HepG2 (cell line): ENCODE results near the gene YAP1. TPM values are rescaled to one million over a fixed set of nuclear protein-coding genes. Genes with fewer than 3 reads are reported as not detected.

ENCODE experiments used
- AHR ChIP-seq: IDR thresholded peaks from 2 replicates; pipeline ENCODE4 v1.6.1; 2018; ENCODE audit warnings: missing genetic modification reagents, missing compliant biosample characterization
- BCL6 ChIP-seq: IDR thresholded peaks from 2 replicates; pipeline ENCODE4 v1.6.1; 2016; ENCODE audit warnings: missing genetic modification reagents, missing compliant biosample characterization
- CREB1 ChIP-seq, 2 experiments: fragments of 450-650 bp in 1 of 2; IDR thresholded peaks; 2 replicates each; pipeline ENCODE4 v1.6.1; 2016 to 2017; ENCODE audit warnings: control low read depth in 1 of 2, mild to moderate bottlenecking in 1 of 2, missing compliant biosample characterization in 1 of 2, missing genetic modification characterization in 1 of 2
- EP300 ChIP-seq, 3 experiments: sonication (generic) in 1 of 3; formaldehyde crosslinking in 1 of 3; IDR thresholded peaks; 2 replicates each; pipeline versions ENCODE4 v1.5.1 to v1.6.1; 2011 to 2020; ENCODE audit warnings: low read depth in 2 of 3, low read length in 2 of 3, borderline replicate concordance in 1 of 3, improper control_type of control experiment in 1 of 3, mild to moderate bottlenecking in 1 of 3, missing genetic modification reagents in 1 of 3, moderate library complexity in 1 of 3
- FIP1L1 ChIP-seq: fragments of 200-400 bp; formaldehyde crosslinking; IDR thresholded peaks from 2 replicates; pipeline ENCODE4 v1.6.1; 2018; ENCODE audit warnings: low read depth, mild to moderate bottlenecking, low read length, moderate library complexity, borderline replicate concordance; ENCODE audit not compliant: insufficient read depth
- JARID2 ChIP-seq: sonication (generic); formaldehyde crosslinking; IDR thresholded peaks from 2 replicates; pipeline ENCODE4 v1.8.1; 2023; ENCODE audit warnings: missing genetic modification reagents, inconsistent platforms; ENCODE audit not compliant: insufficient replicate concordance
- JDP2 ChIP-seq: sonication (generic); formaldehyde crosslinking; IDR thresholded peaks from 2 replicates; pipeline ENCODE4 v1.8.1; 2022; ENCODE audit warnings: missing genetic modification reagents, borderline replicate concordance
- KLF11 ChIP-seq: IDR thresholded peaks from 2 replicates; pipeline ENCODE4 v1.6.1; 2016; ENCODE audit warnings: missing compliant biosample characterization
- MBD4 ChIP-seq: IDR thresholded peaks from 2 replicates; pipeline ENCODE4 v1.6.1; 2012; ENCODE audit warnings: low read length, inconsistent platforms, borderline replicate concordance
- RAD51 ChIP-seq: fragments of 450-650 bp; IDR thresholded peaks from 2 replicates; pipeline ENCODE4 v1.6.1; 2016; ENCODE audit warnings: borderline replicate concordance
- RBFOX2 ChIP-seq: fragments of 200-400 bp; formaldehyde crosslinking; IDR thresholded peaks from 2 replicates; pipeline ENCODE4 v1.6.1; 2017; ENCODE audit warnings: low read depth, mild to moderate bottlenecking, low read length
- RBM22 ChIP-seq: fragments of 200-400 bp; formaldehyde crosslinking; optimal IDR thresholded peaks from 2 replicates; pipeline ENCODE3; 2017; ENCODE audit warnings: mild to moderate bottlenecking, low read length, moderate library complexity
- RXRB ChIP-seq: IDR thresholded peaks from 2 replicates; pipeline ENCODE4 v1.6.1; 2016; ENCODE audit warnings: borderline replicate concordance, missing genetic modification reagents, missing compliant biosample characterization
- ZFP1 ChIP-seq: IDR thresholded peaks from 2 replicates; pipeline ENCODE4 v1.6.1; 2016
- ZNF180 ChIP-seq: sonication (generic); formaldehyde crosslinking; IDR thresholded peaks from 2 replicates; pipeline ENCODE4 v1.4.0; 2020; ENCODE audit warnings: low read depth, missing genetic modification reagents, borderline replicate concordance
- ZNF230 ChIP-seq: sonication (generic); formaldehyde crosslinking; IDR thresholded peaks from 2 replicates; pipeline ENCODE4 v1.4.0; 2020; ENCODE audit warnings: mild to moderate bottlenecking, missing genetic modification reagents
- ZNF274 ChIP-seq: sonication (generic); formaldehyde crosslinking; IDR thresholded peaks from 2 replicates; pipeline ENCODE4 v1.5.1; 2020; ENCODE audit warnings: mild to moderate bottlenecking, missing genetic modification reagents
- ZNF382 ChIP-seq: sonication (generic); formaldehyde crosslinking; IDR thresholded peaks from 2 replicates; pipeline ENCODE4 v1.5.0; 2020; ENCODE audit warnings: missing genetic modification reagents, mild to moderate bottlenecking, borderline replicate concordance
- ZNF546 ChIP-seq: sonication (generic); formaldehyde crosslinking; conservative IDR thresholded peaks from 2 replicates; pipeline ENCODE4 v1.8.1; 2023; ENCODE audit warnings: mild to moderate bottlenecking, missing genetic modification reagents
- ZNF567 ChIP-seq: sonication (generic); formaldehyde crosslinking; IDR thresholded peaks from 2 replicates; pipeline ENCODE4 v1.8.1; 2023; ENCODE audit warnings: mild to moderate bottlenecking, missing genetic modification reagents, borderline replicate concordance
- ZNF644 ChIP-seq: IDR thresholded peaks from 2 replicates; pipeline ENCODE4 v1.6.1; 2016; ENCODE audit warnings: low read depth
- ZNF891 ChIP-seq: sonication (generic); formaldehyde crosslinking; IDR thresholded peaks from 2 replicates; pipeline ENCODE4 v1.5.0; 2020; ENCODE audit warnings: mild to moderate bottlenecking, missing genetic modification reagents
- polyA plus RNA-seq, 8 experiments: library from polyadenylated mRNA; depleted of rRNA in 3 of 8; stranded (reverse) in 7 of 8; unstranded in 1 of 8; fragments of >200 nt; fragmentation: Illumina TruSeq in 4 of 8; extraction: Trizol in 4 of 8; gene quantifications; 2 replicates each; pipeline versions ENCODE4 v1.2.1 to v1.2.3, GENCODE V29; 2011 to 2016; ENCODE audit warnings: low read depth in 4 of 8, missing spikeins in 1 of 8, mixed read lengths in 1 of 8; ENCODE audit not compliant: insufficient read depth in 1 of 8
- total RNA-seq, 5 experiments: library from RNA; depleted of rRNA; stranded (reverse); fragments of >200 nt; fragmentation: Illumina TruSeq; extraction: Trizol; gene quantifications; 2 replicates each; pipeline ENCODE4 v1.2.3, GENCODE V29; 2016; ENCODE audit warnings: low read depth in 1 of 5
- TF ChIP-seq, protein P1 (sequence below): sonication (generic); formaldehyde crosslinking; IDR thresholded peaks from 2 replicates; pipeline ENCODE4 v1.5.0; 2020; ENCODE audit warnings: missing genetic modification reagents
- TF ChIP-seq, protein P2 (sequence below): sonication (generic); formaldehyde crosslinking; IDR thresholded peaks from 2 replicates; pipeline ENCODE4 v1.4.0; 2020; ENCODE audit warnings: mild to moderate bottlenecking, missing genetic modification reagents
- TF ChIP-seq, protein P3 (sequence below): sonication (generic); formaldehyde crosslinking; IDR thresholded peaks from 2 replicates; pipeline ENCODE4 v1.4.0; 2020; ENCODE audit warnings: missing genetic modification reagents

YAP1 gene
- total and polyA plus RNA-seq, 2 of the 13 experiments (the other 11 are each of a cell fraction or from before 2014, with no cell fraction given): 59.5 to 91.0 TPM

DNA sequence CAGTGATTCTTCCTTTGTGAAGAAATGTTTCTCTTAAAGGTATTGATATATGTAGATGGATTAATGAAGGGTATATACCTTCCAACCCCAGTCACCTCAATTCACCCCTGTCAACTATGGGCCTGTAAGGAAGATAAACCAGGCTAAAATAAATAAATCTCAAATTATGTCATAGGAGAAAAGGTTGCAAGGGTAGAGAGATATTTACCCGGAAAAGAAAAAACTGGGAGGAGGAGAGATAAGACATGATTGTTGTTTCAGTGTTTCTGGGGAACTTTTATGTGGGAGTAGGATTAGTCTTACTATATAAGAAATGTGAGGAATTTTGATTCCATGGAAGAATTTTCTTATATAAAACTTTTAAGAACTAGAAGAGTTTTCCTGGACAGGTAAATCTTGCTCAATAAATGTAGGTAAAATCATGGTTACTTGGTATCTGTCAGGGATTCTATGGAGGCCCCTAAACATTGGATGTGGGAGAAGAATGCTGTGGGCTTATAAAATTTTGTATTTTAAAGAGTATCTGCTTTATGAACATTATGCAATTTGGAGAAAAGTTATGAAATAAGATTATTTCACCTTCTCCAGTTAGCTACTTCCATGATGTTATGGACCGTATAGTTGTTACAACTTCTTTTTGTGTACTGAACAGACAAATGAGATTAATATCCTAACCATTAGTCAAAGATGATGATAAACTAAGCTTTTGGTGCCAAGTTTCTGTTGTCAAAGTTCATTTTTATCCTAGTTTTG, 6.4 kb downstream of the YAP1 start (continued):
- TF ChIP-seq RBM22 (no peak), ZNF891 (CRISPR knock-in tag) (no peak), ZNF546 (CRISPR knock-in tag) (no peak), BCL6 (peak; percentile 45; the same call in 1 of the 2 replicates), ZNF230 (CRISPR knock-in tag) (no peak), ZNF382 (CRISPR knock-in tag) (no peak), MBD4 (no peak), RBFOX2 (peak; percentile 45; the same call in 1 of the 2 replicates), RXRB (CRISPR knock-in tag) (peak; percentile 87), KLF11 (CRISPR knock-in tag) (no peak), AHR (CRISPR knock-in tag) (no peak), ZNF567 (CRISPR knock-in tag) (no peak), RAD51 (no peak), ZNF274 (CRISPR knock-in tag) (no peak), ZFP1 (CRISPR knock-in tag) (no peak), JDP2 (no peak), ZNF180 (CRISPR knock-in tag) (no peak), JARID2 (CRISPR knock-in tag) (no peak), EP300 (IDR thresholded peaks at IDR 0.05; ENCODE audit: low read depth in 2 of 2, low read length in 2 of 2) (peak in 1 of 2 experiments; percentile 64; a peak in 2 of 4 replicates), EP300 (CRISPR knock-in tag; IDR thresholded peaks at IDR 0.05; ENCODE audit: borderline replicate concordance) (no peak), CREB1 (IDR thresholded peaks at IDR 0.05) (no peak), CREB1 (CRISPR knock-in tag; IDR thresholded peaks at IDR 0.05) (no peak), FIP1L1 (no peak), ZNF644 (CRISPR knock-in tag) (no peak)
- TF ChIP-seq, protein P1, sequence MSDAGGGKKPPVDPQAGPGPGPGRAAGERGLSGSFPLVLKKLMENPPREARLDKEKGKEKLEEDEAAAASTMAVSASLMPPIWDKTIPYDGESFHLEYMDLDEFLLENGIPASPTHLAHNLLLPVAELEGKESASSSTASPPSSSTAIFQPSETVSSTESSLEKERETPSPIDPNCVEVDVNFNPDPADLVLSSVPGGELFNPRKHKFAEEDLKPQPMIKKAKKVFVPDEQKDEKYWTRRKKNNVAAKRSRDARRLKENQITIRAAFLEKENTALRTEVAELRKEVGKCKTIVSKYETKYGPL: no peak
- TF ChIP-seq, protein P2, sequence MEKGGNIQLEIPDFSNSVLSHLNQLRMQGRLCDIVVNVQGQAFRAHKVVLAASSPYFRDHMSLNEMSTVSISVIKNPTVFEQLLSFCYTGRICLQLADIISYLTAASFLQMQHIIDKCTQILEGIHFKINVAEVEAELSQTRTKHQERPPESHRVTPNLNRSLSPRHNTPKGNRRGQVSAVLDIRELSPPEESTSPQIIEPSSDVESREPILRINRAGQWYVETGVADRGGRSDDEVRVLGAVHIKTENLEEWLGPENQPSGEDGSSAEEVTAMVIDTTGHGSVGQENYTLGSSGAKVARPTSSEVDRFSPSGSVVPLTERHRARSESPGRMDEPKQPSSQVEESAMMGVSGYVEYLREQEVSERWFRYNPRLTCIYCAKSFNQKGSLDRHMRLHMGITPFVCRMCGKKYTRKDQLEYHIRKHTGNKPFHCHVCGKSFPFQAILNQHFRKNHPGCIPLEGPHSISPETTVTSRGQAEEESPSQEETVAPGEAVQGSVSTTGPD: no peak
- TF ChIP-seq, protein P3, sequence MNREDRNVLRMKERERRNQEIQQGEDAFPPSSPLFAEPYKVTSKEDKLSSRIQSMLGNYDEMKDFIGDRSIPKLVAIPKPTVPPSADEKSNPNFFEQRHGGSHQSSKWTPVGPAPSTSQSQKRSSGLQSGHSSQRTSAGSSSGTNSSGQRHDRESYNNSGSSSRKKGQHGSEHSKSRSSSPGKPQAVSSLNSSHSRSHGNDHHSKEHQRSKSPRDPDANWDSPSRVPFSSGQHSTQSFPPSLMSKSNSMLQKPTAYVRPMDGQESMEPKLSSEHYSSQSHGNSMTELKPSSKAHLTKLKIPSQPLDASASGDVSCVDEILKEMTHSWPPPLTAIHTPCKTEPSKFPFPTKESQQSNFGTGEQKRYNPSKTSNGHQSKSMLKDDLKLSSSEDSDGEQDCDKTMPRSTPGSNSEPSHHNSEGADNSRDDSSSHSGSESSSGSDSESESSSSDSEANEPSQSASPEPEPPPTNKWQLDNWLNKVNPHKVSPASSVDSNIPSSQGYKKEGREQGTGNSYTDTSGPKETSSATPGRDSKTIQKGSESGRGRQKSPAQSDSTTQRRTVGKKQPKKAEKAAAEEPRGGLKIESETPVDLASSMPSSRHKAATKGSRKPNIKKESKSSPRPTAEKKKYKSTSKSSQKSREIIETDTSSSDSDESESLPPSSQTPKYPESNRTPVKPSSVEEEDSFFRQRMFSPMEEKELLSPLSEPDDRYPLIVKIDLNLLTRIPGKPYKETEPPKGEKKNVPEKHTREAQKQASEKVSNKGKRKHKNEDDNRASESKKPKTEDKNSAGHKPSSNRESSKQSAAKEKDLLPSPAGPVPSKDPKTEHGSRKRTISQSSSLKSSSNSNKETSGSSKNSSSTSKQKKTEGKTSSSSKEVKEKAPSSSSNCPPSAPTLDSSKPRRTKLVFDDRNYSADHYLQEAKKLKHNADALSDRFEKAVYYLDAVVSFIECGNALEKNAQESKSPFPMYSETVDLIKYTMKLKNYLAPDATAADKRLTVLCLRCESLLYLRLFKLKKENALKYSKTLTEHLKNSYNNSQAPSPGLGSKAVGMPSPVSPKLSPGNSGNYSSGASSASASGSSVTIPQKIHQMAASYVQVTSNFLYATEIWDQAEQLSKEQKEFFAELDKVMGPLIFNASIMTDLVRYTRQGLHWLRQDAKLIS (CRISPR knock-in tag): no peak
